IPS DF 4.7 (cell line): Measurements from ENCODE around the gene YWHAQ.

Experiments
- DNase-seq: peaks from one replicate; pipeline ENCODE4 v3.0.0-alpha.2; 2013; ENCODE audit warnings: low spot score; ENCODE audit errors: extremely low read depth

YWHAQ gene

DNA sequence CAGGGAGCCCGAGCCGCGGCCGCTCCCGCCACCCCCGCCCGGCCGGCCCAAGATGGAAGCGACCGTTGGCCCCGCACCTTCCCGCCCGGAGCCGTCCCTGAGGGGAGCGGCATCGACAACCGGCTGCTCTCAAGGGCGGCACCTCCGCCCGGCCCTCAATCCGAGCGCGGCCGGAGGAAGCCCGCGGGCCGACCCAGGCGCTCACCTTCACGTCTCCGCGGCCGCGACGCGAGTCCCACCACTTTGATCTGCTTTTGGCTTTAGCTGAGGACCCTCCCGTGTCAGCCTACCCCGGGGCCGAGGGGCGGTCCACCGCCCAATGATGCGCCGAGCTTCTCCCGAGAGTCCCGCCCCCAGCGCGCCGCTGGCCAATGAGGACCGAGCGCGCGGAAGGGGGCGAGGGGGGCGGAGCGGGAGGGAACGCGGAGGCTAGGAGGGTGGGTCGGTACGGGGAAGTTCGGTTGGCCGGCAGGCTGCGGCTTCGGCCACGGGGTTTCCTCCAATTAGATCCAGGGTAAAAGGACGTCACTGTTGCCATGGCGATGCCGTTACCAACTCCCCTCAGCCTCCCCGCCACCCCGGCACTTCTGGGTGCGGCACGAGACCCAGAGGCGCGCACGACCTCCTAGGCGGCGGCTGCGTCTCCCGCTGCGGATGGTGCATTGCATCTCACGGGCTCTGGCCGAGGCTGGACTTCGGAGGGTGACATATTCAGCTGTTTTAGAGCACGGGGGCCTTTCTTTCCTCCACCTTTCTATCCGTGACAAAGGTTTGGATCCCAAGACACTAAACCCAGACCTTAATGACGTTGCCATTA lies at the start of gene YWHAQ:
Gene YWHAQ (minus strand): TSS at position 262 of the 817 bp plus-strand sequence. CDS start 545 bp downstream, outside the sequence.
- peak; percentile 99 for DNase-seq

DNA sequence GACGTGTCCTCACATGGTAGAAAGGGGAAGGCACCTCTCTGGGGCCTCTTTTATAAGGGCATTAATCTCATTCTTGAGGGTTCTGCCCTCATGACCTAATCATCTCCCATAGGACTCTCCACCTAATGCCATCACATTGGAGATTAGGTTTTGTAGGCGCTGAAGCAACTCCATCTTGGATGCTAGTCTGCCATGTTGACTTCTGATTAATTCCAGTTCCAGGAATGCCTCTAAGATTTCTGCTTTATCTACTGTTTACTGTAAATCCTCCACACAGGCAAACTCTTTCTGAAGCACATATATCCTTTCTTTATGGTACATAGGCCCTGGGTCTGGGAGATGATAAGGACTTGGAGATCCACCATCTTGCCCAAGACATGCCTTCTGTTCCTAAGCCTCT lies 49.3 kb upstream of the YWHAQ start:
- DNase-seq: no peak

DNA sequence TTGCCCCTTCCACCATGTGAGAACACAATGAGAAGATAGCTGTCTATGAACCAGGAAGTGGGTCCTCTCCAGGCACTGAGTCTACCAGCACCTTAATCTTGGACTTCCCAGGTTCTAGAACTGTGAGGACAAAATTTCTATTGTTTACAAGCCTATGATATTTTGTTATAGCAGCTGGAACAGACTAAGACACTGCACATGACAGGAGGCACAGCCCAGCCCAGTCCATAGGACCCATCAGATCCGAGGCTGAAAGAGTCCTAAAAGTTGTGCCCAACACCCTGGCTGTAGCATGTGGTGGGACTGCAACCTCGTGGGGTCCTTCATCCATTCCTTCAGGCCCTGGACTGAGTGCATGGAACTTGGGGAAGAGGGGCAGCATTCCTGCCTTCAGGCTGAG lies 48.4 kb upstream of the YWHAQ start:
- no peak for DNase-seq

DNA sequence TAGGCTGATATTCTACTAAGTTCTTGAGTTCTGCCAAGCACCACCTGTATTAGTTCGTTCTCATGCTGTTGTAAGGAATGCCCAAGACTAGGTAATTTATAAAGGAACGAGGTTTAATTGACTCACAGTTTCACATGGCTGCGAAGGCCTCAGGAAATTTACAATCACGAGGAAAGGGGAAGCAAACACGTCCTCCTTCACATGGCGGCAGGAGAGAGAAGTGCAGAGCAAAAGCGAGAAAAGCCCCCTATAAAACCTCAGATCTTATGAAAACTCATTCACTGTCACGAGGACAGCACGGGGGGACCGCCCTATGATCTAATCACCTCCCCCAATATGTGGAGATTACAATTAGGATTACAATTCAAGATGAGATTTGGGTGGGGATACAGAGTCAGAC lies 47.7 kb upstream of the YWHAQ start:
- DNase-seq: no peak

DNA sequence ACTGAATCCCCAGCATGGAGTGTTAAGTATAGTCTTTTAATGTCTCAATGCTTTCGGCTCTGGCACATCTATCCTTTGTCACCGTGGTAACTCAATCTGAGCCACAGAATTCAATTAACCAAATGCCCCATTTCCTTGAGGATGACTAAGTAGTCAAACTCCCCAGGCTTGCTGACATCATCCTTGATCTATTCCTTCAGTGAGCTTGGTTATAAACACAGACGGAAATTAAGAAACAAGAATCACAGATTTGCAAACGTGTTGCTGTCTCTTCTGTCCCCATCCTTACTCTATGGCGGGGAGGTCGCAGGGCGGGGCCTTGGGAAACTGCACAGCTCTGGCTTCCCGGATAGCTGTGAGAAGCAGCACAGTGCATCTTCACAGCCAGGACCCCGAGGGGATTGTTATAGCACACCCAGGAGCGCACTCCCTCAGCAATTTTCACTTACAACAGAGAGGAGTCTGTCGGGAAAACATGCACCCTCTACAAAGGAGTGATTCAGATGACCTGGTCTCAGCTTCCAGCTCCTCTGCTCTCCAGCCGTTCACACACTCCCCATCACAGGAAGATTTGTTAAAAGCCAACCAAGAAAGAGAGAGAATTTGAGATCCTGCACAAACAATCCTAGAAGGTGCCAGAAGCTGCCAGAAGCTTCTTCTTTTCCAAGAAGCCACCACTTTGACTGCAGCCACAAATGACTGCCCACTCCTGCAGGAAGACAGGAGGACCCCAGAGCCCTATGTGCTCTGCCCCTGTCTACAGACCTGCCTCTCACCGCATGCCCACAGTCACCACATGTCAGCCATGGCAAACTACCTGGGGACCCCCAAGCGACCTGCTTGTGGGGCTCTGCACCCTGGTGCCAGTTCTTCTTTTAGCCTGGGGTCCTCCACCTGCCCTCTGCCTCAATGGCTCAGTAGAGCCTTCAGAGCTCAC lies 44.9 kb upstream of the YWHAQ start:
- no peak for DNase-seq

DNA sequence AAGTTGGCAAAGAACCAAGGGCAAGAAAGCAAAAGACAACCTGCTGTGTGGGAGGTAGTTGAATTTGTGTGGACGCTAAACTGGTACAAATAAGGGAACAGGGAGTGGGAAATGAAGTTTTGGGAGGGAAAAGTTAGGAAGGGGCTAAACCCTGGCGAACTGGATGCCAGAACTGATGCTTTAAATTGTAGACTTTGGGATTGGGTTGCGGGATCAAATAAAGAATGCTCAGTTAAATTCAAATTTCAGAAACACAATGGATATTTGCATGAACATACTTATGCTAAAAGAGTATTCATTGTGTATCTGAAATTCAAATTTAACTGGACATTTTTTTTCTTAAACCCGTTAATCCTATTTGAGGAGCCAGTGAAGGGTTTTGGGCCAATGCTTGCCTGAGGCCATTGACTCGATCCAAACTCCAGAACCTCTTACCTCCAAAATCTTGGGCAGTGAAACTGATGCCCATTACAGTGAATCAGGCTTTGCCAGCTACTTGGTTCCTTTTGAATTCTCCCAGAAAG lies 44.2 kb upstream of the YWHAQ start:
- DNase-seq: no peak

DNA sequence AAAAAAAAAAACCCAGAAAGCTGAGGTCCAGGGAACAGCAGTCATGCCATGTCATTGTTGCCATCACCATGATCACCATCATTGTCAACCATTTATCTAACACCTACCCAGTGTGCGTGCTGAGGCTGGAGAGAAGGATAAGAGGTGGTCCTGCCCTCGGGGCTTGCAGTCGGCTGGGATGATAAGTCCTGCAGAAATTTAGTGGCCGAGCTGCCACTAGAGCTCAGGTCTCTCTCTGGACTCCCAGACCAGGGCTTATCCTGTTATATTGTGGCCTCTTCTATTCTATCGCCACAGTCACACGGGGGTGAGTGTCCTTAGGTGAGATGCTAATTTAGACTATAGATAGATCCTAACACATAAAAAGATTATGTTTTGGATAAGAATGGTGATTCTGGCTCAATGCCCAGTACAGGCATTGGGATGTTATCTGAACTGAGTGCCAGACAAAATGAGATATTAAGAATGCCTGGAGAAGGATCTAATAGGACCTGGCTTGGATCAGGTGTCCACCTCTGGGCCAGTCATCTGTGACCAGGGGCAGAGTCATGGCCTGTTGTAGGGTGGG lies 43.2 kb upstream of the YWHAQ start:
- DNase-seq: no peak

DNA sequence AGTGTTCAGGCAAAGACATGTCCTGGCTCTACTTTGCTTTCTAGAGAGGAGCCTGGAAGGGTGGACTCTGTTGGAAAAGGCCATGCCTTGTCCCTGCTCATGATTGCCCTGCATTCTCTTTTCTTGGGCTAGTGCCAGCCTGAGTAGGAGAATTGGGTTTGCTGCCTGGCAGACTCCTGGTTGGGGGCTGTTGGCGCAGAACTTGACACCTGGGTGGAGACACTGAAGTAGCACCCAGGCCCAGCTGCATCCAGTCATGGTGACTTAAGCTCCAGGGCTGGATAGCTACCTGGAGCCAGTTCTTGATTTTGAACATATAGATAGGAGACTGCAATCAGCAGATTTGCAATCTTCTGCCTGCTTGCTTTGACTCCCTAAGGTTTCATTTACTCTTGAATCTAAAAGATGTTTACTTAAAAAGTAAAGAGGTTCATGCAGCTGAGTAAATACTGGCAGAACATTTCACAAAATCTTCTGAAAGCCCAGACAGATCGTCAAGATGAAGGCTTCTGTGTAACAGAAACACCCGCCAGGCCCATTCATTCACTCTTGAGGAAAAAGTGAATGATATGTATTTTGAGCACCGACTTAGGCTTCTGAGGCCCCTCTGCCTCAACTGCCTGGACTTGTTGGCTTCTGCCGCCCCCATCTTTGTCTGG lies 38.0 kb upstream of the YWHAQ start:
- DNase-seq: no peak

DNA sequence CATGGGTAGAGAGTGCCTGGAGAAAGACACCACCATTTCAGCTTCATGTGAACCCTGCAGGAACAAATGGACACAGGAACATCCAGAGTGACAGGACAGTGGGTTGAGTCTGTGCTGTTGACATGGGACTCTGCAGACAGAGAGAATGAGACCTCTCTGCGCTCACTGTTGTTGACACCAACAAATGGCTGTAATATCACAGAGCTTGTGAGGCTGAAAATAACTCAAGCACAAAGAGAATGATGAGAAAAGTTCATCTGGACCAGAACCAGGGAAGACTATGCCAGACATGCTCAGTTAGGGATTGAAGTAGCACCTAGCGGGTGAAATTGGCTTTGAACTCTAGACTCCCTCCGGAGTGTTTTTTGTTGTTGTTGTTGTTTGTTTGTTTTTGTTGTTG lies 37.0 kb upstream of the YWHAQ start:
- no peak for DNase-seq

DNA sequence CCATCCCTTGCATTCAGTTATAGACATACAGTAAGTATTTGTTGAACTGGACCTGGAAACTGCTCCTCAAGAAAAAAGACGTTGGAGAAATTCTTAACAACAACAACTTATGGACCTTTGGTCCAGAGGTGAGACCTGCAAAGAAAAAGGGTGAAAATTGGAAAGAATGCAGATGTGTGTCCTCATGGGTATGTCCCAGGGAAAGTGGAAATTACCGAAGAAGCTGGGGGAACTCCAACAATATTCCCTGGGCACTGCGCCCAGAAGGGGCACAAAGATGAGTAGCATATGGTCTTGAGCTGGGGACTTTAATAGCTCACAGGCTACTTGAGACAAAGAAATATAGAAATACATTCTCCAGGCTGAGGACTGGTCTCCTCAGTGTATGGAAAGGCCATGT lies 35.5 kb upstream of the YWHAQ start:
- DNase-seq: no peak

DNA sequence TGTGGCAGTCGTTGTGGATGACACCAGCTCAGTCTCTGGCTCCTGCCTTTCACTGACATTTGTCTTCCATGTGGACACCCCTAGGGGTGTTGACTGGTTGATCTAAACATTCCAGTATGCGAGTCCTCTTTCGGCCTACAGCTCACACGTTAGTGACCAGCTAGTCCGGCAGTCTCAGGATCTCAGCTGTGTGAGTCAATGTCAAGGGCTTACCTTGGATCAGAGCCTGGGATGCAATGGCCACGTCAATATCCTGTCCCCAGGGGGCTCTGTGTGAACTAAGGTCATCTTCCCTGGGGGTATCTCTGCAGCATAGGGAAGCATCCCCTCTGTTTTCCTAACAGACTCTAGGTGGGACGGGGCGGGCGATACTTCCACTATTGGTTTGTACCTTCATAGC lies 35.1 kb upstream of the YWHAQ start:
- no peak for DNase-seq

DNA sequence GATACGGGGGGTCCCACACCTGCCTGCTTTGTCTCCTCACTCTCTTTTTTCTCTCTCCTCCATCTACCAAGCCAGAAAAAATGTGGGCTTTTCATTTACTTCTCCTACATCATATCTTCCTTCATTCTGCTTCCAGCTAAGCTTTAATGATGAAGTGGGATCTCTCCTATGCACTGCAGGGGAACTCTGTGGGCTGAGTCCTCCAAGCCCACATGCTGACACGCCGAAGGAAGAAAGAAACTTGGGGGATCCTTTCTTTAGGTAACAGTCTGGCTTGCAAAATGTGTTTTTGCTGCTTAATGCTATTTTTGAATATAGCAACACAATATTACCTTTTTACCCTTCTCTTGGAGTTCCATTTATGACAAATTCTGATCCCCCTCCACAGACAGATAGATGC lies 33.6 kb upstream of the YWHAQ start:
- no peak for DNase-seq

DNA sequence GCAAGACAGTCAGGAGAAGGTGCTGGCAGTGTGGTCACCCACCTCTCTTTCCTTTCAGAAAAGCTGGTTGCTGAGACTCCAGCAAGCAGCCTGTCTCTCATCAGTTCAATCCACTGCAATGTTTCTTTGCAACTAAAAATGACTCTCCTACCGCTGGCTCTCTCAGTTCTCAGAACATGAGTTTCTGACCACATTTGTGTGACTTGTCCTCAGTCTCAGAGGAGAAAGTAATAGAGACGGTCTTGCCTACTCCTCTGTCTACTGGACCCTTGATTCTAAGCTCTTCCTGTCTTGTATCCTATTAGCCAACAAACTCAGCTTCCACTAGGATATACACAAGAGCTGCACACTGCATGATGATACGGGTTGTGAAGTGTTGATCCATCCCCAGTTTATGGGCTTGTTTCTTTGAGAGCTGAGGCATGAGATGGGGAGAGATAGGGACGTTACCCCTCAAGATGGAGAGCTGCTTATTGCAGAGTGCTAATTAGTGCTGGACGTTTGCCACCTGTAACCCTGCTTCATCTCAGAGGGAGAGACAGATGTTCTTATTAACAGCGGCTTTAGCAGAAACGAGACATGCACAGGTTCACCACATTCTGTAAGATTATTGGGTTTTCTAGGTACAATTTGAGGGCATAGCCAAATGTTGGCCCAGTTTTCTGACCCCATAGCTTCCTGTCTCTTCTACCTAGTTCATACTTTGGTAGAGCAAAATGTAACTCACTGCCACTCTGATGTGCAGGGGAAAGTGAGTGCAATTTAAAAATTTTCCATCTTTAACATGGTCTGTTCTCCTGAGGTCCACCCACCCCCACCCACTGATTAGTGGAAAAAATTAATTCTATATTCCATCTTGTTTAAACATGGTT lies 32.4 kb upstream of the YWHAQ start:
- no peak for DNase-seq

DNA sequence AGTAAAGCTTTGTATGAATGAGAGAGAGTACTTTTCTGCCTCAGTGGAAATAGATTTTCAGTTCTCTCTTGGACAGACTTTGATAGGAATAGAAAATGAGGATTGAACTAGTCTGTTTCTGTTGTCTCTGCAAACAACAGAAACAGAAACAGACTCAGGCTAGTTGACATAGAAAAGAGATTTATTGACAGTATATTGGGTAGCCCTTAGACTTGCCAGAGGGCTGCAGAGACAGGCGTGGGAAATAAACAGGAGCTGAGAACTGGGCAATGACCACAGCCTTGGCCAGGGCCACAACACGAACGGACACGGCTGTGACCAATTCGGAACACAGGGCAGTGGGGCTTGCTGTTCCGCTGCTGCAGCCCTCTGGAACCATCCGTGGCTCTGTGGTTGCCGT lies 30.5 kb upstream of the YWHAQ start:
- no peak for DNase-seq

DNA sequence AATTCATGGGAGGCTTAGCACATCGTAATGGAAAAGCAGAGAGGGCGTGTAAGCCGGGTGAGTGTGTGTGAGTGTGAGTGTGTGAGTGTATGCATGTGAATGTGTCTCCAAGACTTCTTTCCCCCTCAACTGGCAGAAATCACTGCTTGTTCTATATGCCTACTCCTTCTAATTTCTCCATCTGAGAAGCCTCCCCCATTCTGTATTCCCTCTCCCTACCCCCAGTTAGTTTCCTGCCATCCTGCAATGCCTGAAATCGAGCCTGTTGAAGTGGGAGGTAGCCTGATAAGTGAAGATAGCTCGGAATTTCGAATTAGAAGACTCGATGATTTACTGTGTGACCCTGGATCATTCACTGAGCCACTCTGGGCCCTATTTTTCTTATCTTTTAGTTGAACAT lies 30.0 kb upstream of the YWHAQ start:
- no peak for DNase-seq

DNA sequence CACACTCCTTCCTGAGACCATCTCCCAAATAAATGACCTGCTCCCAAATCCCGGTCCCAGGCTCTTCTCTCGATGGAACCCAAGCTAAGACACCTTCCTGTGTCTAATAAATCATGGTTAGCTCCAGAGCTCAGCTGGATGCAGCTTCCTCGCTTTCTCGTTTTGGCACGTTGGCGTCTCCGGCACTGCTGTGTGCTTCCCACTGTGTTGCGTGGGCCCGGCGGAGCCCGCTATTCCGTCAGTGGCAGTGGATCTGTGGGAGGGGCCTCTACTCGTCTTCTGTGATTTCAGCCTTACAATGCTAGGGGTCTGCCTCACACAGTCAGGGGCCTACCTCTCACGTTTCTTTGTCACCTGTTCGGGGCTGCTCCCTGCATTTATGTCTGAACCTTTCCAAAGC lies 29.4 kb upstream of the YWHAQ start:
- DNase-seq: no peak

DNA sequence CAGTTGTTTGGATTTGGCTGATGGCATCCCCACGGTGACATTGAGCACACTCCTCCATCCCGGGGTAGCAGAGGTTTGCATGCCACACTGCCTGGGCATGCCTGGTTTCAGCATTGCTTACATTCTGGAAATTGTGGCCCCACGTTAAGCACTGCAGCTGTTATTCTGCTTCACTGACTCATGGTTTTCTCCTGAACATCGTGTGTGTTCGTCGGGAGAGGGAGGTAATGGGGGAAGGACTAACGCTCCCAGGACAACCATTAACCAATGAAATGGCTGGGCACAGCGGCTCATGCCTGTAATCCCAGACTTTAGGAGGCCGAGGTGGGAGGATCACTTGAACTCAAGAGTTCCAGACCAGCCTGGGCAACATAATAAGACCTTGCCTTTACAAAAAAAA lies 28.2 kb upstream of the YWHAQ start:
- DNase-seq: no peak

DNA sequence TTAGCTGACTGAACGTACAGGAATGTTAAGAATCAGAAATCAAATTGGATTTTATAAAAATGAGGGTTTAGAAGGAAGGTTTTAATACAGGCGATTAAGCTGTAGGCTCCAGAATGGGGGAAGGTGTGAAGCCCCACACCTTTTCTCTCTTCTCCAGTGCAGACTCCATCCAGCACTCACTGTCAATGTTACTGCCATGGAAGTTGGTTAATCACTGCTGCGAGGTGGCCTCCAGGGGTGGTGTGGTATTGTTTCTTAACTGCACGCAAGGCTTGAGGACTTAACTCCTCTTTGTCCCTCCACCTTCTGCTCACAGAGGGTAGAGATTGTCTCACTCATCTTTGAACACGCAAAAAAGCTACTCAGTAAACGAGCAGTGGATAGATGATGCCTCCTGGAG lies 26.9 kb upstream of the YWHAQ start:
- DNase-seq: no peak

DNA sequence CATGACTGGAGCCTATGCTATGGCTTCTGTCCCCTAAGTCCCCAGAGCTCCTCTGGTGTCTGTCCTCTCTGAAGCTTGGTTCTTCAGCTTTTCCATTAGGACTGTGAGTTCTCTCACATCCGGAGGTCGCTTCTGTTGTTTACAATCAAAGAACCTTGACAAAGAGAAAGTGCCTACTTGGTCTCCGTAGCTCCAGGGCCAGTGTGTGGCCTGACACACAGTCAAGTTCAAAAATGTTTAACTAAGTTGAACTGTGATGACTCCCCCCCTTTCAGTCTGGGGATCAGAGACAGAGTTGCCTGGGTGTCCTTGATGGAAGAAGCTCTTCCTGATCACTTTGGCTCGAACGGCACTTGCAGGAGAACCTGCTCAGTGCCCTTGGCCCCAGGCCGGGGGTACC lies 26.3 kb upstream of the YWHAQ start:
- DNase-seq: no peak

DNA sequence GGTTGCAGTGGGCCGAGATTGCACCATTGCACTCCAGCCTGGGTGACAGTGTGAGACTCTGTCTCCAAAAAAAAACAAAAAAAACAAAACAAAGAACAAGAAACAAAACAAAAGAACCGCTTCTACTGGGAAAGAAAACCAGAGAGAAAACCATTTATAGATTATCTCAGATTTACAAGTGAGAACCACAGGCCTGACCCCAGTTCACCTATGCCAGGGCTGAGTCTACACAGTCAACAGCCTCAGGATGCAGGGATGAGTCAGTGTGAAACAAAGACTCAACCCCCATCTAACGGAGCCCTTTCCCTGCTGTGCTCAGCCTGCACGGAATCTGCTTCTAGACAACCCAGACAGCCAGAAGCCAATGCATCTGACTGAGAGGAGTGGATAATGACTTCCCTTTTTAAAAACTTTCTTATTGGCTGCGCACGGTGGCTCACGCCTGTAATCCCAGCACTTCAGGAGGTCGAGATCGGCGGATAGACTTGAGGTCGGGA lies 25.5 kb upstream of the YWHAQ start:
- DNase-seq: no peak
